Esophagus muscularis mucosa (tissue), 4 donors: ENCODE results near the gene LIX1L.

Experiments
- EP300 ChIP-seq: sonication (generic); formaldehyde crosslinking; IDR thresholded peaks from one replicate; pipeline ENCODE4 v1.6.1; 2017; ENCODE audit warnings: antibody characterized with exemption
- POLR2AphosphoS5 ChIP-seq, 2 donors: sonication (generic); formaldehyde crosslinking; IDR thresholded peaks; one replicate each; pipeline ENCODE4 v1.6.1; 2017; ENCODE audit warnings: antibody characterized with exemption in 2 of 2
- TF ChIP-seq, protein P1 (sequence below), 3 experiments: fragments of 200-600 bp in 2 of 3; fragments of 450-650 bp in 1 of 3; sonication (generic) in 2 of 3; IDR thresholded peaks; one replicate each; pipeline ENCODE4 v1.5.1; 2017 to 2019; ENCODE audit warnings: antibody characterized with exemption in 3 of 3, mild to moderate bottlenecking in 2 of 3, moderate library complexity in 1 of 3

DNA sequence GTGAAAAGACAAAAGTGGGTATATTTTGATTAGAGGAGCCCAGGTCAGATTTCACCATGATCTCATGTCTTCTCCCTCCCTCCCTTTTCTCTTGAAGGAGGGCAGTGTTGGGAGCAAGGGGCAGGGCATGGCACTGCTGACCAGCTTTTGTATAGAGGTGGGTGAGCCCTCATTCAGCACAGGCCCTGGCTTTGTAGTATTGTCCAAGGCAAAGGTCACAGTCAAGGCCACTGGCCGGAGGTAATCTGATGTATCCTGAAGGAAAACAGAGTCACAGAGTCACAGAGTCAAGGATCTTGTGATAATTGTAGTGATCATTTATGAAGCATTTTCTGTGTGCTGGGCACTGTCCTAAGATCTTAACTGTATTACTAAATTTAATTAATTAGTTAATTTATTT lies 59.8 kb downstream of the LIX1L start:
- TF ChIP-seq, protein P1, sequence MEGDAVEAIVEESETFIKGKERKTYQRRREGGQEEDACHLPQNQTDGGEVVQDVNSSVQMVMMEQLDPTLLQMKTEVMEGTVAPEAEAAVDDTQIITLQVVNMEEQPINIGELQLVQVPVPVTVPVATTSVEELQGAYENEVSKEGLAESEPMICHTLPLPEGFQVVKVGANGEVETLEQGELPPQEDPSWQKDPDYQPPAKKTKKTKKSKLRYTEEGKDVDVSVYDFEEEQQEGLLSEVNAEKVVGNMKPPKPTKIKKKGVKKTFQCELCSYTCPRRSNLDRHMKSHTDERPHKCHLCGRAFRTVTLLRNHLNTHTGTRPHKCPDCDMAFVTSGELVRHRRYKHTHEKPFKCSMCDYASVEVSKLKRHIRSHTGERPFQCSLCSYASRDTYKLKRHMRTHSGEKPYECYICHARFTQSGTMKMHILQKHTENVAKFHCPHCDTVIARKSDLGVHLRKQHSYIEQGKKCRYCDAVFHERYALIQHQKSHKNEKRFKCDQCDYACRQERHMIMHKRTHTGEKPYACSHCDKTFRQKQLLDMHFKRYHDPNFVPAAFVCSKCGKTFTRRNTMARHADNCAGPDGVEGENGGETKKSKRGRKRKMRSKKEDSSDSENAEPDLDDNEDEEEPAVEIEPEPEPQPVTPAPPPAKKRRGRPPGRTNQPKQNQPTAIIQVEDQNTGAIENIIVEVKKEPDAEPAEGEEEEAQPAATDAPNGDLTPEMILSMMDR (IDR thresholded peaks at IDR 0.05): no peak
- TF ChIP-seq POLR2AphosphoS5 (IDR thresholded peaks at IDR 0.05) (no peak), EP300 (no peak)
